BE2C (cell line): ENCODE results near the gene ELAVL1.

Source experiments
- DNase-seq: peaks from one replicate; pipeline ENCODE4 v3.0.0-alpha.2; 2020
- H3K27me3 ChIP-seq: fragments of 250-450 bp; sonication (Bioruptor Pico); 2 replicates; pipeline ENCODE4 v1.5.1; 2020; ENCODE audit warnings: mild to moderate bottlenecking
- H3K36me3 ChIP-seq: fragments of 250-450 bp; sonication (Bioruptor Pico); 2 replicates; pipeline ENCODE4 v1.5.1; 2020; ENCODE audit warnings: mild to moderate bottlenecking
- H3K4me1 ChIP-seq: fragments of 250-450 bp; sonication (Bioruptor Pico); 2 replicates; pipeline ENCODE4 v1.5.1; 2020
- H3K4me3 ChIP-seq: 2 replicates; pipeline ENCODE4 v1.5.1; 2011; ENCODE audit warnings: low read depth, low read length
- H3K9me3 ChIP-seq: fragments of 250-450 bp; sonication (Bioruptor Pico); 2 replicates; pipeline ENCODE4 v1.5.1; 2020
- TF ChIP-seq, protein P1 (sequence below): IDR thresholded peaks from 2 replicates; pipeline ENCODE4 v1.5.1; 2012; ENCODE audit warnings: mild to moderate bottlenecking, low read depth, low read length

Gene ELAVL1

GRCh38 chr19:7917267-7918061 lies 88.0 kb downstream of the ELAVL1 start:
- Histone ChIP-seq H3K27me3 (peaks cover 43% of the 10 kb centered on the region), H3K4me1 (0 out of 2 replicates have a peak, but pooled peaks cover 3% of the 10 kb centered on the region), H3K36me3 (peaks cover 3% of the 10 kb centered on the region), H3K4me3 (peak overlapping the region; percentile 19; the same call in 1 of the 2 replicates), H3K9me3 (no peaks in the 10 kb centered on the region)
- TF ChIP-seq, protein P1, sequence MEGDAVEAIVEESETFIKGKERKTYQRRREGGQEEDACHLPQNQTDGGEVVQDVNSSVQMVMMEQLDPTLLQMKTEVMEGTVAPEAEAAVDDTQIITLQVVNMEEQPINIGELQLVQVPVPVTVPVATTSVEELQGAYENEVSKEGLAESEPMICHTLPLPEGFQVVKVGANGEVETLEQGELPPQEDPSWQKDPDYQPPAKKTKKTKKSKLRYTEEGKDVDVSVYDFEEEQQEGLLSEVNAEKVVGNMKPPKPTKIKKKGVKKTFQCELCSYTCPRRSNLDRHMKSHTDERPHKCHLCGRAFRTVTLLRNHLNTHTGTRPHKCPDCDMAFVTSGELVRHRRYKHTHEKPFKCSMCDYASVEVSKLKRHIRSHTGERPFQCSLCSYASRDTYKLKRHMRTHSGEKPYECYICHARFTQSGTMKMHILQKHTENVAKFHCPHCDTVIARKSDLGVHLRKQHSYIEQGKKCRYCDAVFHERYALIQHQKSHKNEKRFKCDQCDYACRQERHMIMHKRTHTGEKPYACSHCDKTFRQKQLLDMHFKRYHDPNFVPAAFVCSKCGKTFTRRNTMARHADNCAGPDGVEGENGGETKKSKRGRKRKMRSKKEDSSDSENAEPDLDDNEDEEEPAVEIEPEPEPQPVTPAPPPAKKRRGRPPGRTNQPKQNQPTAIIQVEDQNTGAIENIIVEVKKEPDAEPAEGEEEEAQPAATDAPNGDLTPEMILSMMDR = peak; percentile 51
- peak; percentile 81 for DNase-seq

DNA sequence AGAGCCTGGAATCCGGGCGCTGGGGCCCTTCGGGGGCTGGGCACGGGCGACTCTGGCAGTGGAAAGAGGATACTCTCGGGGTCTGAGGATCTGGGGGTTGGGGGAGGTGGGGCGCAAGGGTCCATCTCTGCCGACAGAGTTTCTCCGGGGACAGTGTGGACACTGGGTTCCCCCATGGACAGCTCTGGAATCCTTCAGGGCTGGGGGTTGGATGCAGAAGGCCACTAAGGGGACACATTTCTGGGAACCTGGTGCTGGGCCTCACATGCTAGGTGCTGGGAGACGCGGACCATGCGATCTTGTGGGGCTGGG lies 88.5 kb downstream of the ELAVL1 start:
- 0 out of 2 replicates have a peak, but pooled peaks cover 3% of the 10 kb centered on the region for H3K4me1 ChIP-seq
- peaks cover 43% of the 10 kb centered on the region for H3K27me3 ChIP-seq
- no peaks in the 10 kb centered on the region for H3K9me3 ChIP-seq
- DNase-seq = no peak
- no peak overlapping the region for H3K4me3 ChIP-seq
- TF ChIP-seq, protein P1 = no peak
- H3K36me3 ChIP-seq = peaks cover 7% of the 10 kb centered on the region

DNA sequence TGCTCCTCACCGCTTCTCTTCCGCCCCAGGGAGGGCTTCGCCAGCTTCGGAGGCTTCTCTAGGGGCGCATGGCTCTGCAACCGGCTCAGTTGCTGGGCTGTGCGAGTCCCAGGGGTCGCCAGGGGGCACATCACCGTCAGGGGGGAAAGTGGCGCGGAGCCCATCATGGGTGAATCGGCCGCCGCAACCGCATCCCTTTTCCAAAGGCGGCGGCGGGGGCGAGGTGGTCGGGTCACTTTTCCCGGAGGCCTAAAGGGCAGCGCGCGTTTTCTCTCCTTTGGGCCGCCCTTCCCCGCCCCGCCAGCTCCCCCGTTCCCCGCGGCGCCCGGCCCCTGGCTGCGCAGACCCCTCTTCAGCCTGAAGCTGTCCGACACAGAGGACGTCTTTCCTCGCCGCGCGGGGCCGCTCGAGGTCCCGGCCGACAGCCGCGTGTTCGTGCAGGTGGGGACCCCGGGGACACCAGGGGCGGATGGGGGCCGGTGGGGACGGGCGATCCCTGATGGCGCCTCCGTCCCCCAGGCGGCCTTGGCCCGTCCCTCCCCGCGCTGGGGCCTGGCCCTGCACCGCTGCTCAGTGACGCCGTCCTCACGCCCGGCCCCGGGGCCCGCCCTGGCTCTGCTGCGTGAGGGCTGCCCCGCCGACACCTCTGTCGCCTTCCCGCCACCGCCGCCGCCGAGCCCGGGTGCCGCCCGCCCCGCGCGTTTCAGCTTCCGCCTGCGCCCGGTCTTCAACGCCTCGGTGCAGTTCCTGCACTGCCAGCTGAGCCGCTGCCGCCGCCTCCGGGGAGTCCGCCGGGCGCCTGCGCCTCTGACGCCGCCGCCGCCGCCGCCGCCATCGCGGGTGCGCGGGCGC lies 89.1 kb downstream of the ELAVL1 start:
- no peak overlapping the region for H3K4me3 ChIP-seq
- H3K4me1 ChIP-seq = 0 out of 2 replicates have a peak, but pooled peaks cover 3% of the 10 kb centered on the region
- no peak for DNase-seq
- H3K36me3 ChIP-seq = peaks cover 13% of the 10 kb centered on the region
- TF ChIP-seq, protein P1 = no peak
- H3K9me3 ChIP-seq = no peaks in the 10 kb centered on the region
- H3K27me3 ChIP-seq = peaks cover 43% of the 10 kb centered on the region

GRCh38 chr19:7915250-7916102 lies 90.0 kb downstream of the ELAVL1 start:
- Histone ChIP-seq H3K4me1 (0 out of 2 replicates have a peak, but pooled peaks cover 3% of the 10 kb centered on the region), H3K27me3 (peaks cover 43% of the 10 kb centered on the region), H3K4me3 (no peak overlapping the region), H3K36me3 (peaks cover 20% of the 10 kb centered on the region), H3K9me3 (no peaks in the 10 kb centered on the region)
- no peak for DNase-seq
- TF ChIP-seq, protein P1 = no peak

DNA sequence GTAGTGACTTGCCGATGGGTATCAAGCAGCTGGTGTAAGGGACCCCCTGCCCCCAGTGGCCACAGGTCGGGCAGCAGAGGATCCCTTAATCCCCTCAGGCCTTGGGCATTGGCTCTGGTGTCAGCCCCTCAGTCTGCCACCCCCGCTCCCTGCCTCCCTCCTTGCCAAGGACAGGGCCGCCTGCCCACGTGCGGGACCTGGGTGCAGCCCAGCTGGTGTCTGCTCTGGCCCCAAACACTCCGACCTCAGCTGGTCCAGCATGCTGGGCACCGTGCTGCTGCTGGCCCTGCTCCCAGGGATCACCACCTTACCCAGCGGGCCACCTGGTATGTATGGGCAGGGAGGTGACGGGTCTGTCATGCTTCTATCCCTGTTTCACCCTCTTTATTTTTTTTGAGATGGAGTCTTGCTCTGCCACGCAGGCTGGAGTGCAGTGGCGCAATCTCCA lies 90.8 kb downstream of the ELAVL1 start, which contains the start of gene TGFBR3L:
TSS of gene TGFBR3L (plus strand) at position 233 of the 448 bp plus-strand sequence.
- Histone ChIP-seq H3K9me3 (no peaks in the 10 kb centered on the region), H3K36me3 (peaks cover 27% of the 10 kb centered on the region), H3K4me3 (no peak within 1 kb of the TSS), H3K4me1 (0 out of 2 replicates have a peak, but pooled peaks cover under 1% of the 10 kb centered on the region), H3K27me3 (peaks cover 43% of the 10 kb centered on the region)
- TF ChIP-seq, protein P1 = no peak
- DNase-seq = peak; percentile 10
